ENCODE data around the gene PCLAF.

PCLAF gene

GRCh38 chr15:64324165-64324877, 56.9 kb downstream of the PCLAF start:
- DNase-seq (ENCODE audit: low read depth in 3 of 3), result no peak

GRCh38 chr15:64315216-64315615, 66.0 kb downstream of the PCLAF start:
- no peak for DNase-seq (ENCODE audit: low read depth in 3 of 3)

- DNase-seq (ENCODE audit: low read depth in 3 of 3), result no peak
Measured at GRCh38 chr15:64314456-64314855, 66.8 kb downstream of the PCLAF start.
